ENCODE data around the gene COX19.
"Not testable (repeated sequence)": the region's sequence is repeated elsewhere in the genome, so short reads cannot be mapped to it uniquely, and the experiment has no call there.

The COX19 gene

DNA sequence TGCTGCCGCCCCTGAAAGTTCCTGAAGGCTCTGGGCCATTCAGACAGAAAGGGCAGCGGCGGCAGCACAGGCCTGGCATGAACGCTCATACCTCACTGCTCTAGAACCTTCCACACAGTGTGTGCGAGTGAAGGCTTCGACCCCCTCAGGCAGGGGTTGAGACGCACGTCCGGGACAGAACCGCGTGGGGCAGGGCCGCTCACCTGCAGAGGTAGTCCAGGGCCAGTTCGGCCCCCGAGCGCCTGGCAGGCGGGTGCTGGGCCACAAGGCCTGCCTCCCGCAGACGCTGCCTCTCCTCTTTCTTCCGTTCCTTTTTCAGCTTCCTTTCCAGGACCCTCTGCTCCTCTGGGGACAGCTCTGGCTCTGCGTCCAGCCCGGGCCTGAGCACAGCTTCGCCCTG, 34.4 kb upstream of the COX19 start:
- Histone ChIP-seq H3K4me3 (ENCODE audit: extremely low read depth, insufficient read depth, low read length, poor library complexity, severe bottlenecking) (no peak overlapping the region), H3K9me3 (ENCODE audit: control insufficient read depth, low read length) (no peaks in the 10 kb centered on the region), H3K27ac (ENCODE audit: low read depth, low read length, severe bottlenecking) (no peak overlapping the region), H3K4me1 (ENCODE audit: control insufficient read depth, insufficient read depth, low read length, poor library complexity, severe bottlenecking) (no peaks in the 10 kb centered on the region), H3K36me3 (ENCODE audit: control insufficient read depth, insufficient read depth, low read length) (peaks cover 13% of the 10 kb centered on the region)
- 96% methylated on average over 22 of the region's 22 CpGs for WGBS, 2 experiments (ENCODE audit: insufficient coverage in 2 of 2)

DNA sequence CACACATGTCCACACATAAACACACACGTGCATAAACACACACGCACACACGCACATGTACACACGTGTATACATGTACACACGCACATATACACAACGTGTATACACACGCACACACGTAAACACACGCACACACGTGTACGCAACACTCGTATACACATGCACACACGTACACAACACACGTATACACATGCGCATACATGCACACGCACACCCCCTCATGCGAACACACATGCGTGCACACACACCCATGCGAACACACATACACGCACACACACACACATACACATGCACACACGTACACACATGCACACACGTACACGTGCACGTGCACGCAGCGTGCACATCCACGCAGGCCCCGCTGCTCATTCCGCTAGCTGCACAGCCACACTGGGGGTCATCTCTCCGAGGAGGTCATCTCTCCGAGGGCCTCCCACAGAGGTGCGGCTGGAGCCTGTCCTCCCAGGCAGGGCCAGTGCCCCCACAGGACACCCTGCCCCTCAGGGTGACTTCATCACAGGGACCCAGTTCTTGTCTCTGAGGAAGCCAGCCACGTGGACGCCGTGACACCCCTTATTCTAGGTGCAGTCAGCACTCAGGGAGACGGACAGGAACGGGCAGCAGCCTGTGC, 33.5 kb upstream of the COX19 start:
- Histone ChIP-seq H3K4me3 (ENCODE audit: extremely low read depth, insufficient read depth, low read length, poor library complexity, severe bottlenecking) (no peak overlapping the region), H3K4me1 (ENCODE audit: control insufficient read depth, insufficient read depth, low read length, poor library complexity, severe bottlenecking) (no peaks in the 10 kb centered on the region), H3K36me3 (ENCODE audit: control insufficient read depth, insufficient read depth, low read length) (peaks cover 13% of the 10 kb centered on the region), H3K9me3 (ENCODE audit: control insufficient read depth, low read length) (no peaks in the 10 kb centered on the region), H3K27ac (ENCODE audit: low read depth, low read length, severe bottlenecking) (no peak overlapping the region)
- 88 to 92% methylated on average over 35 to 37 of the region's 37 CpGs for WGBS, 2 experiments (ENCODE audit: insufficient coverage in 2 of 2)

DNA sequence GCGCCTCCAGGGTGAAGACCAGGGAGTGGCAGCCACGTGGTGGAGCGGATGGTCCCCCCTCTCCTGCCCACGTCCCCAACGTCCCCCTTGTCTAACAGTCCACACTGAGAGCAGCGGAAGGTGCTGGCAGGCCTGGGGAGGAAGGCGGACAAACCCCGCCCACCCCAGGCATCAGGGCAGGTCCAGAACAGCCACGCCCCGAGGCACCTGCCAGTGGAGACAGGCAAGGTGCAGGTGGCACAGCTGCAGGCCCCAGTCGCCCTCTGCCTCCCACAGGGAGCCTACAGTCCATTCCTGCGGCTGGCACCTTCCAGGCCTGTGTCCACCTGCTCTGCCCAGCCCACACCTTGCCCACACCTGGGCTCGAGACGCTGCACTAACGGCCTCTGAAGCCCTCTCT, 32.6 kb upstream of the COX19 start:
- 94 to 96% methylated on average over 12 to 15 of the region's 15 CpGs for WGBS, 2 experiments (ENCODE audit: insufficient coverage in 2 of 2)

DNA sequence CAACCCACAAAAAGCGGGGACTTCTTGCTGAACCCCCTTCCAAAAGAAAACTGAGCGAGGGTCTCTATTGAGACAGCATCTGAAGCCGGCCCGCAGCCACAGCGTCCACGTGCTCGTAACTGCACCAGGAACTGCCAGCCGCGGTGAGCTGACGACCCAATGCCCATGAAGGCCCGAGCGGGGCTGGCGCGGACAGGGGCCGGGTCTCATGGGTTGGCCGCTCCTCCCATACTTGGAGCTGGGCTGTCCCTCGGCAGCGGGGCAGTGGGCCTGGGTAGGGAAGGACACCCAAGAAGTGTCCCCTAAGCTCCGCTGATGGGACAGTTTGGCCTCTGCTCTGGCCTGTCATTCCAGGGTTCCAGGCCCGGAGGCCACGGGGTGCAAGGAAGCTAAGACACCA, 30.0 kb upstream of the COX19 start:
- WGBS, 2 experiments (ENCODE audit: insufficient coverage in 2 of 2) = 96 to 98% methylated on average over 18 to 19 of the region's 21 CpGs
- Histone ChIP-seq H3K4me3 (ENCODE audit: extremely low read depth, insufficient read depth, low read length, poor library complexity, severe bottlenecking) (no peak overlapping the region), H3K36me3 (ENCODE audit: control insufficient read depth, insufficient read depth, low read length) (peaks cover 13% of the 10 kb centered on the region), H3K4me1 (ENCODE audit: control insufficient read depth, insufficient read depth, low read length, poor library complexity, severe bottlenecking) (peaks cover 5% of the 10 kb centered on the region), H3K9me3 (ENCODE audit: control insufficient read depth, low read length) (no peaks in the 10 kb centered on the region), H3K27ac (ENCODE audit: low read depth, low read length, severe bottlenecking) (no peak overlapping the region)

More for the DNA sequence above, 32.6 kb upstream of the COX19 start:
- H3K9me3 ChIP-seq (ENCODE audit: control insufficient read depth, low read length) = no peaks in the 10 kb centered on the region
- no peaks in the 10 kb centered on the region for H3K4me1 ChIP-seq (ENCODE audit: control insufficient read depth, insufficient read depth, low read length, poor library complexity, severe bottlenecking)
- no peak overlapping the region for H3K4me3 ChIP-seq (ENCODE audit: extremely low read depth, insufficient read depth, low read length, poor library complexity, severe bottlenecking)
- H3K27ac ChIP-seq (ENCODE audit: low read depth, low read length, severe bottlenecking) = no peak overlapping the region
- peaks cover 13% of the 10 kb centered on the region for H3K36me3 ChIP-seq (ENCODE audit: control insufficient read depth, insufficient read depth, low read length)

DNA sequence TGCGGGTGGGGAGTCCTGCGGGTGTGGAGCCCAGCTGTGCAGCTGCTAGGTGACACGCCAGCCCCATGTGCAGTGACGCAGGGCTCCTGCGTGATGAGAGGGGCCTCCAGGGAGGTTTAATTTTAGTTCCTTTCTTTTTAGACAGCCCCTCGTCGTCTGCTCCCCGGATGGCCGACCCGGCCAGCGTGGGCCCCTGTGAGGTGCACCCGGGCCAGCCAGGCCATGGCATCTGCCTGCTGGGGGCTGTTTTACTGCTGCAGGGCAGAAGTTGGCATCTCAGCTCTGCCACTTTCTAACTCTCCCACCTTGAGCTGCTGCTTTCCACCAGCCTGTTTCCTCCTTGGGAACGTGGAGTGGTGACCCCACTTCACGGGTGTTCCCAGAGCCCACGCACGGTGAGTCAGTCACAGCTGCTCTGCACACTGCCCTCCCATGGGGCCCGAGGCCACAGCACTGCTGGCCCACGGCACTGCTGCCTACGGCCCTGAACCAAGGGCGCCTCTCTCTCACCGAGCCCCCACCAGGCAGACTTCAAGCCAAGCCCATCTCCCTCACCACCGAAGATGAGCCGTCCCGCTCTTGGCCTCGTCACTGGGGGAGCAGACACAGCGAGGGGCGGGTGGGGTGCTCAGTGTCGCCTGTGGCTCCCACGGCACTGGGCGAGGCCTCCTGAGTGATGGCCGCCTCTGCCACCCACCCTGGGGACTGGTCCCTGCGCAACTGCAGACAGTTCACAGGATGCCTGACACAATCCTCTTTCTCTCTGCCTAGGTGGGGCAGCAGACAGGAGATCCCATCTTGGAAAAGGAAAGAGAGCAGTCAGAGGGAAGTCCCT, 28.9 kb upstream of the COX19 start:
- Histone ChIP-seq H3K4me3 (ENCODE audit: extremely low read depth, insufficient read depth, low read length, poor library complexity, severe bottlenecking) (no peak overlapping the region), H3K4me1 (ENCODE audit: control insufficient read depth, insufficient read depth, low read length, poor library complexity, severe bottlenecking) (peaks cover 10% of the 10 kb centered on the region), H3K27ac (ENCODE audit: low read depth, low read length, severe bottlenecking) (no peak overlapping the region), H3K9me3 (ENCODE audit: control insufficient read depth, low read length) (no peaks in the 10 kb centered on the region), H3K36me3 (ENCODE audit: control insufficient read depth, insufficient read depth, low read length) (peaks cover 13% of the 10 kb centered on the region)
- 92 to 95% methylated on average over 29 to 32 of the region's 32 CpGs for WGBS, 2 experiments (ENCODE audit: insufficient coverage in 2 of 2)

DNA sequence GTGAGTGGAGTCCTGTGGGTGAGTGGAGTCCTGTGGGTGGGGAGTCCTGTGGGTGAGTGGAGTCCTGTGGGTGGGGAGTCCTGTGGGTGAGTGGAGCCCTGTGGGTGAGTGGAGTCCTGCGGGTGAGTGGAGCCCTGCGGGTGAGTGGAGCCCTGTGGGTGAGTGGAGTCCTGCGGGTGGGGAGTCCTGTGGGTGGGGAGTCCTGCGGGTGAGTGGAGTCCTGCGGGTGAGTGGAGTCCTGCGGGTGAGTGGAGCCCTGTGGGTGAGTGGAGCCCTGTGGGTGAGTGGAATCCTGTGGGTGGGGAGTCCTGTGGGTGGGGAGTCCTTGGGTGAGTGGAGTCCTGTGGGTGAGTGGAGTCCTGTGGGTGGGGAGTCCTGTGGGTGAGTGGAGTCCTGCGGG, 27.1 kb upstream of the COX19 start:
- not testable (repeated sequence) for H3K27ac ChIP-seq (ENCODE audit: low read depth, low read length, severe bottlenecking); H3K4me3 ChIP-seq (ENCODE audit: extremely low read depth, insufficient read depth, low read length, poor library complexity, severe bottlenecking)
- no CpG with 5 or more reads among the region's 7 CpGs for WGBS, 2 experiments (ENCODE audit: insufficient coverage in 2 of 2)

DNA sequence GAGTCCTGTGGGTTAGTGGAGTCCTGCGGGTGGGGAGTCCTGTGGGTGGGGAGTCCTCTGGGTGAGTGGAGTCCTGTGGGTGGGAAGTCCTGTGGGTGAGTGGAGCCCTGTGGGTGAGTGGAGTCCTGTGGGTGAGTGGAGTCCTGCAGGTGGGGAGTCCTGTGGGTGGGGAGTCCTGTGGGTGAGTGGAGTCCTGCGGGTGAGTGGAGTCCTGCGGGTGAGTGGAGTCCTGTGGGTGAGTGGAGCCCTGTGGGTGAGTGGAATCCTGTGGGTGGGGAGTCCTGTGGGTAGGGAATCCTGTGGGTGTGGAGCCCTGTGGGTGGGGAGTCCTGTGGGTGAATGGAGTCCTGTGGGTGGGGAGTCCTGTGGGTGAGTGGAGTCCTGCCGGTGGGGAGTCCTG, 26.7 kb upstream of the COX19 start:
- H3K9me3 ChIP-seq (ENCODE audit: control insufficient read depth, low read length); H3K4me3 ChIP-seq (ENCODE audit: extremely low read depth, insufficient read depth, low read length, poor library complexity, severe bottlenecking); H3K27ac ChIP-seq (ENCODE audit: low read depth, low read length, severe bottlenecking): not testable (repeated sequence)
- Histone ChIP-seq H3K4me1 (ENCODE audit: control insufficient read depth, insufficient read depth, low read length, poor library complexity, severe bottlenecking) (peaks cover 12% of the 10 kb centered on the region), H3K36me3 (ENCODE audit: control insufficient read depth, insufficient read depth, low read length) (peaks cover 17% of the 10 kb centered on the region)
- 100% methylated on average over 1 of the region's 4 CpGs; no CpG with 5 or more reads in 1 of the 2 experiments for WGBS, 2 experiments (ENCODE audit: insufficient coverage in 2 of 2)

More for the DNA sequence above, 27.1 kb upstream of the COX19 start:
- Histone ChIP-seq H3K36me3 (ENCODE audit: control insufficient read depth, insufficient read depth, low read length) (peaks cover 15% of the 10 kb centered on the region), H3K4me1 (ENCODE audit: control insufficient read depth, insufficient read depth, low read length, poor library complexity, severe bottlenecking) (peaks cover 12% of the 10 kb centered on the region)
- not testable (repeated sequence) for H3K9me3 ChIP-seq (ENCODE audit: control insufficient read depth, low read length)

DNA sequence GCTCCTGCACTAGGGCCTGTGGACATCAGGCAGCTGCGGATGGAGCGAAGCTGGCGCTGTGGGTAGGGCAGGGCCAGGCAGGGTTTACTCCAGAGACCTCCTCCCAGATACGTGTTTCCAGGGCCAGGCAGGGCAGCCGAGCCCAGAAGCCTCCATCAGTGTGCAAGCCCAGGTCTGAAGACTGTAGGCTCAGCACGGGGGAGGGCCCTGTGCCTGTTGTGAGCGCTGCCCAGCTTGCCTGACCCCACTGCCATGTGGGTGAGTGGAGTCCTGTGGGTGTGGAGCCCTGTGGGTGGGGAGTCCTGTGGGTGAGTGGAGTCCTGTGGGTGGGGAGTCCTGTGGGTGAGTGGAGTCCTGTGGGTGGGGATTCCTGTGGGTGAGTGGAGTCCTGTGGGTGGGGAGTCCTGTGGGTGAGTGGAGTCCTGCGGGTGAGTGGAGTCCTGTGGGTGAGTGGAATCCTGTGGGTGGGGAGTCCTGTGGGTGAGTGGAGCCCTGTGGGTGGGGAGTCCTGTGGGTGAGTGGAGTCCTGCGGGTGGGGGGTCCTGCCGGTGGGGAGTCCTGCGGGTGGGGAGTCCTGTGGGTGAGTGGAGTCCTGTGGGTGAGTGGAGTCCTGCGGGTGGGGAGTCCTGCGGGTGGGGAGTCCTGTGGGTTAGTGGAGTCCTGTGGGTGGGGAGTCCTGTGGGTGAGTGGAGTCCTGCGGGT, 25.9 kb upstream of the COX19 start:
- not testable (repeated sequence) for H3K27ac ChIP-seq (ENCODE audit: low read depth, low read length, severe bottlenecking)

DNA sequence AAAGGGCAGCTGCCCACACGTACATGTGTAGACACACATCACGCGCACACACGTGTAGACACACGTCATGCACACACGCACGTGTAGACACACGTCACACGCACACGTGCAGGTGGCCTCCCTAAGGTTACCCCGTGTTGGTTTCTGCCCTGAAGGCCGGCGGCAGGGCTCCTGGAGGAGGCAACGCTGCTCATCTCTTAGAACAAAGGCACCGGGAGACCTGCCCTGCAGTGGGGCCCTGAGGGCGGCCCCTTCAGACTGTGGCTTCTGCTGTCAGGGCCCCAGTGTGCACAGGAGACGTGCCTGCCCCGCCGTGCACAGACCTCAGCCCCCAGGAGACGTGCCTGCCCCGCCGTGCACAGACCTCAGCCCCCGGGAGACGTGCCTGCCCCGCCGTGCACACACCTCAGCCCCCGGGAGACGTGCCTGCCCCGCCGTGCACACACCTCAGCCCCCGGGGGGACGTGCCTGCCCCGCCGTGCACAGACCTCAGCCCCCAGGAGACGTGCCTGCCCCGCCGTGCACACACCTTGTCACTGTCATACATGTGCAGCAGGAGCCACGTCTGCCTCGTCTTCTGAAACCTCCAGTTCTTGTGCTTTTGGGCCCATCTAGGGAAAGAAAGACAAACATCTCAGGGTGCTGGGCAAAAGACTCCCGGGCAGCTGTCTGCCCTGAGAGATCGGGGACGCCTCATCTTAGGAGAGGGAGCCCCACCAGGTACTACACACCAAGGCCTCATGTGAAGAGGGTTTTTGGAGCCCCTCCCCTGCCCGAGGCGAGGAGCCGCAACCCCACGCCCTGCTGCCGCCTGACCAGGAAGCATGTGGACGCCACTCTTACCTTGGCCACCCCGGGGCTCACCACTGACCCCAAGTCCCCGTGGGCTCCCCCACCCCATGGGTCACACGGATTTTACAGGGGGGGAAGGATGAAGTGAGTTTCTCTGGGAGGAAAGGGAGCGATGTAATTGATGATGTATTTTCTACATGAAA, 24.9 kb upstream of the COX19 start:
- 90 to 92% methylated on average over 38 to 44 of the region's 52 CpGs for WGBS, 2 experiments (ENCODE audit: insufficient coverage in 2 of 2)
- Histone ChIP-seq H3K4me3 (ENCODE audit: extremely low read depth, insufficient read depth, low read length, poor library complexity, severe bottlenecking) (no peak overlapping the region), H3K36me3 (ENCODE audit: control insufficient read depth, insufficient read depth, low read length) (peaks cover 20% of the 10 kb centered on the region), H3K27ac (ENCODE audit: low read depth, low read length, severe bottlenecking) (peak overlapping the region; percentile 45), H3K9me3 (ENCODE audit: control insufficient read depth, low read length) (no peaks in the 10 kb centered on the region), H3K4me1 (ENCODE audit: control insufficient read depth, insufficient read depth, low read length, poor library complexity, severe bottlenecking) (peaks cover 12% of the 10 kb centered on the region)

More for the DNA sequence above, 25.9 kb upstream of the COX19 start:
- H3K9me3 ChIP-seq (ENCODE audit: control insufficient read depth, low read length); H3K4me3 ChIP-seq (ENCODE audit: extremely low read depth, insufficient read depth, low read length, poor library complexity, severe bottlenecking): not testable (repeated sequence)
- 85 to 90% methylated on average over 10 to 11 of the region's 14 CpGs for WGBS, 2 experiments (ENCODE audit: insufficient coverage in 2 of 2)
- Histone ChIP-seq H3K36me3 (ENCODE audit: control insufficient read depth, insufficient read depth, low read length) (peaks cover 20% of the 10 kb centered on the region), H3K4me1 (ENCODE audit: control insufficient read depth, insufficient read depth, low read length, poor library complexity, severe bottlenecking) (peaks cover 12% of the 10 kb centered on the region)
